GM23338 (cell line): Measurements from ENCODE around the gene CNN3. TPM values are rescaled to one million over a fixed set of nuclear protein-coding genes. Genes with fewer than 3 reads are reported as not detected.

ENCODE experiments used
- ATAC-seq: fragments of 200-7000 bp; cut with Tn5 transposase; 3 replicates; pipeline ENCODE4 v1.9.1; 2020
- DNase-seq: peaks from one replicate; pipeline ENCODE4 v3.0.0-alpha.2; 2015; ENCODE audit warnings: low spot score
- H2AFZ ChIP-seq: fragments of 200-600 bp; sonication (generic); 2 replicates; pipeline ENCODE4 v1.8.0; 2016; ENCODE audit warnings: antibody characterized with exemption, mild to moderate bottlenecking, moderate library complexity
- H3F3A ChIP-seq: fragments of 200-600 bp; sonication (generic); replicated peaks from 2 replicates; pipeline ENCODE4 v1.8.0; 2017; ENCODE audit warnings: antibody characterized with exemption, mixed run types, low read depth
- H3K27ac ChIP-seq: fragments of 200-600 bp; sonication (generic); 2 replicates; pipeline ENCODE4 v1.6.1; 2016; ENCODE audit warnings: low read depth
- H3K27me3 ChIP-seq: fragments of 200-600 bp; sonication (generic); 2 replicates; pipeline ENCODE4 v1.8.0; 2016; ENCODE audit warnings: mild to moderate bottlenecking, mixed run types, moderate library complexity; ENCODE audit not compliant: insufficient read depth
- H3K36me3 ChIP-seq: fragments of 200-600 bp; sonication (generic); 2 replicates; pipeline ENCODE4 v1.8.0; 2016; ENCODE audit warnings: mild to moderate bottlenecking; ENCODE audit not compliant: insufficient read depth
- H3K4me1 ChIP-seq: fragments of 200-600 bp; sonication (generic); 2 replicates; pipeline ENCODE4 v1.8.0; 2016; ENCODE audit warnings: mild to moderate bottlenecking, moderate library complexity; ENCODE audit not compliant: insufficient read depth
- H3K4me2 ChIP-seq: fragments of 200-600 bp; sonication (generic); 2 replicates; pipeline ENCODE4 v1.7.1; 2017; ENCODE audit warnings: mixed run types
- H3K4me3 ChIP-seq: fragments of 200-600 bp; sonication (generic); 2 replicates; pipeline ENCODE4 v1.6.1; 2016; ENCODE audit warnings: mixed run types
- H3K79me2 ChIP-seq: fragments of 200-600 bp; sonication (generic); replicated peaks from 2 replicates; pipeline ENCODE4 v1.8.0; 2017; ENCODE audit warnings: mild to moderate bottlenecking; ENCODE audit not compliant: insufficient read depth
- H3K9me2 ChIP-seq: fragments of 200-600 bp; sonication (generic); 2 replicates; pipeline ENCODE4 v1.8.0; 2017; ENCODE audit not compliant: insufficient read depth
- H4K20me1 ChIP-seq: fragments of 200-600 bp; sonication (generic); replicated peaks from 2 replicates; pipeline ENCODE4 v1.8.0; 2017; ENCODE audit warnings: mild to moderate bottlenecking; ENCODE audit not compliant: insufficient read depth
- H3K27ac Mint-ChIP-seq: 2 replicates; pipeline ENCODE4 v1.8.0; 2020; ENCODE audit warnings: inconsistent platforms, mild to moderate bottlenecking, moderate library complexity, mixed read lengths
- H3K27me3 Mint-ChIP-seq: 3 replicates; pipeline ENCODE4 v1.8.0; 2022; ENCODE audit warnings: low read depth, mild to moderate bottlenecking, moderate library complexity, mixed read lengths, inconsistent platforms; ENCODE audit not compliant: insufficient read depth, poor library complexity
- H3K36me3 Mint-ChIP-seq: 3 replicates; pipeline ENCODE4 v1.8.0; 2021; ENCODE audit warnings: low read depth, mild to moderate bottlenecking, inconsistent platforms, moderate library complexity, mixed read lengths
- H3K4me1 Mint-ChIP-seq: 3 replicates; pipeline ENCODE4 v1.8.0; 2020; ENCODE audit warnings: mild to moderate bottlenecking, inconsistent platforms, mixed read lengths
- H3K4me3 Mint-ChIP-seq: 3 replicates; pipeline ENCODE4 v1.8.0; 2021; ENCODE audit warnings: moderate library complexity, mild to moderate bottlenecking, inconsistent platforms, mixed read lengths
- H3K9me3 Mint-ChIP-seq: 3 replicates; pipeline ENCODE4 v1.8.0; 2020; ENCODE audit warnings: moderate library complexity, mild to moderate bottlenecking, inconsistent platforms, mixed read lengths
- CREB1 ChIP-seq: fragments of 250-450 bp; sonication (Bioruptor Pico); IDR thresholded peaks from 2 replicates; pipeline ENCODE4 v1.5.0; 2020; ENCODE audit warnings: low read depth, mild to moderate bottlenecking, moderate library complexity
- ETS1 ChIP-seq: IDR thresholded peaks from 2 replicates; pipeline ENCODE4 v1.6.1; 2016; ENCODE audit warnings: antibody characterized with exemption
- EZH2phosphoT487 ChIP-seq: fragments of 200-600 bp; sonication (generic); IDR thresholded peaks from one replicate; pipeline ENCODE4 v1.8.1; 2018; ENCODE audit warnings: antibody characterized with exemption; ENCODE audit not compliant: unreplicated experiment
- JUNB ChIP-seq: IDR thresholded peaks from one replicate; pipeline ENCODE4 v1.6.1; 2016; ENCODE audit warnings: antibody characterized with exemption; ENCODE audit not compliant: unreplicated experiment
- ZNF114 ChIP-seq: fragments of 250-450 bp; sonication (Bioruptor Pico); IDR thresholded peaks from 2 replicates; pipeline ENCODE4 v1.5.0; 2020; ENCODE audit warnings: mild to moderate bottlenecking, moderate library complexity
- ZNF331 ChIP-seq: fragments of 250-450 bp; sonication (Bioruptor Pico); IDR thresholded peaks from 2 replicates; pipeline ENCODE4 v1.5.0; 2020; ENCODE audit warnings: low read depth, mild to moderate bottlenecking, moderate library complexity
- ZNF462 ChIP-seq: fragments of 250-450 bp; sonication (Bioruptor Pico); IDR thresholded peaks from 2 replicates; pipeline ENCODE4 v1.5.0; 2020; ENCODE audit warnings: mild to moderate bottlenecking, moderate library complexity
- polyA plus RNA-seq: library from polyadenylated mRNA; unstranded; fragments of >200 nt; fragmentation: Nextera tagmentation; extraction: Ambion mirVana; gene quantifications from 2 replicates; pipeline ENCODE4 v1.2.1, GENCODE V29; 2016
- total RNA-seq: library from RNA; depleted of rRNA; stranded (reverse); fragments of >200 nt; shearing (Covaris generic); gene quantifications from 2 replicates; pipeline ENCODE4 v1.2.3, GENCODE V29; 2014

The CNN3 gene
- total and polyA plus RNA-seq, 2 experiments from 2014 or later, result 220 to 312 TPM

GRCh38 chr1:94961582-94961981, 34.7 kb upstream of the CNN3 start (continued):
- no peak for TF ChIP-seq ZNF462
- TF ChIP-seq ZNF114 (CRISPR knock-in tag), result no peak
- no peak for TF ChIP-seq EZH2phosphoT487
- TF ChIP-seq CREB1, result no peak
- TF ChIP-seq JUNB, result no peak

GRCh38 chr1:94958081-94958480, 31.2 kb upstream of the CNN3 start:
- DNase-seq, result no peak
- Mint-ChIP-seq H3K9me3 (no peaks in the 10 kb centered on the region), H3K4me1 (peaks cover 12% of the 10 kb centered on the region), H3K27me3 (peaks cover 5% of the 10 kb centered on the region), H3K27ac (no peak overlapping the region), H3K4me3 (no peak overlapping the region), H3K36me3 (no peaks in the 10 kb centered on the region)
- Histone ChIP-seq H3K79me2 (no peaks in the 10 kb centered on the region), H3K4me3 (no peak overlapping the region), H2AFZ (no peak overlapping the region), H3K4me2 (no peak overlapping the region), H3K9me2 (no peaks in the 10 kb centered on the region), H3K36me3 (no peaks in the 10 kb centered on the region), H3F3A (no peaks in the 10 kb centered on the region), H4K20me1 (no peaks in the 10 kb centered on the region), H3K4me1 (peaks cover 12% of the 10 kb centered on the region), H3K27ac (no peak overlapping the region), H3K27me3 (no peaks in the 10 kb centered on the region)
- ATAC-seq, result no peak
- TF ChIP-seq CREB1, result no peak
- no peak for TF ChIP-seq ETS1
- no peak for TF ChIP-seq ZNF331 (CRISPR knock-in tag)
- no peak for TF ChIP-seq ZNF462
